K562 (cell line): ENCODE results near the gene SFXN3. TPM values are rescaled to one million over a fixed set of nuclear protein-coding genes. Genes with fewer than 3 reads are reported as not detected.
A peak's percentile ranks its signal among the peaks of the same experiment; 100 is the strongest.

Experiments
- ATF7 ChIP-seq: fragments of 450-650 bp; IDR thresholded peaks from 2 replicates; pipeline ENCODE4 v1.7.1; 2014; ENCODE audit warnings: mild to moderate bottlenecking, moderate library complexity
- CBX3 ChIP-seq, 2 experiments: IDR thresholded peaks; 1 replicate in 1 of 2; 2 replicates in 1 of 2; pipeline ENCODE4 v1.6.1; 2012; ENCODE audit warnings: inconsistent platforms in 2 of 2, low read length in 2 of 2, borderline replicate concordance in 1 of 2, control low read depth in 1 of 2
- DDX20 ChIP-seq: fragments of 450-650 bp; IDR thresholded peaks from 2 replicates; pipeline ENCODE4 v1.6.1; 2016; ENCODE audit warnings: missing genetic modification characterization, low read depth, mild to moderate bottlenecking, missing compliant biosample characterization, moderate library complexity
- E2F8 ChIP-seq: fragments of 450-650 bp; IDR thresholded peaks from 2 replicates; pipeline ENCODE4 v1.7.1; 2018; ENCODE audit warnings: mild to moderate bottlenecking, low read depth; ENCODE audit not compliant: partially characterized antibody
- ELF1 ChIP-seq: fragments of 200-800 bp; sonication (Bioruptor generic); IDR thresholded peaks from 2 replicates; pipeline ENCODE4 v1.6.1; 2016; ENCODE audit warnings: missing genetic modification characterization, missing compliant biosample characterization
- GABPB1 ChIP-seq: sonication (generic); formaldehyde crosslinking; IDR thresholded peaks from 2 replicates; pipeline ENCODE4 v1.8.0; 2022; ENCODE audit warnings: mild to moderate bottlenecking, missing genetic modification reagents
- HBP1 ChIP-seq: fragments of 450-650 bp; formaldehyde crosslinking; IDR thresholded peaks from 2 replicates; pipeline ENCODE4 v1.4.0; 2022; ENCODE audit warnings: missing genetic modification characterization
- HDAC1 ChIP-seq, 2 experiments: fragments of 450-650 bp; IDR thresholded peaks; 2 replicates each; pipeline ENCODE4 v1.6.1; 2016 to 2017; ENCODE audit warnings: inconsistent platforms in 1 of 2, mild to moderate bottlenecking in 1 of 2, moderate library complexity in 1 of 2
- MAZ ChIP-seq, 2 experiments: fragments of 450-650 bp in 1 of 2; sonication (generic) in 1 of 2; formaldehyde crosslinking; IDR thresholded peaks in 1 of 2; conservative IDR thresholded peaks in 1 of 2; 2 replicates each; pipeline versions ENCODE4 v1.4.0 to v1.5.0; 2020; ENCODE audit warnings: mild to moderate bottlenecking in 1 of 2, missing genetic modification reagents in 1 of 2
- MTA3 ChIP-seq: fragments of 450-650 bp; formaldehyde crosslinking; IDR thresholded peaks from 2 replicates; pipeline ENCODE4 v1.6.1; 2017; ENCODE audit warnings: mild to moderate bottlenecking, borderline replicate concordance
- NKRF ChIP-seq: fragments of 450-650 bp; IDR thresholded peaks from 2 replicates; pipeline ENCODE4 v1.6.1; 2016; ENCODE audit warnings: borderline replicate concordance
- NR1H2 ChIP-seq: sonication (generic); formaldehyde crosslinking; IDR thresholded peaks from 2 replicates; pipeline ENCODE4 v1.4.0; 2020; ENCODE audit warnings: mild to moderate bottlenecking, missing genetic modification reagents
- POLR2H ChIP-seq: IDR thresholded peaks from 2 replicates; pipeline ENCODE4 v1.6.1; 2016; ENCODE audit warnings: missing genetic modification characterization, low read depth, mild to moderate bottlenecking, control low read depth, missing compliant biosample characterization, moderate library complexity
- SRSF3 ChIP-seq: fragments of 200-400 bp; formaldehyde crosslinking; IDR thresholded peaks from 2 replicates; pipeline ENCODE4 v1.6.1; 2016; ENCODE audit warnings: mild to moderate bottlenecking, low read length, moderate library complexity; ENCODE audit not compliant: insufficient read depth
- UBTF ChIP-seq, 2 experiments: IDR thresholded peaks; 2 replicates each; pipeline ENCODE4 v1.6.1; 2012; ENCODE audit warnings: improper control_type of control experiment in 2 of 2, low read depth in 2 of 2, low read length in 2 of 2, borderline replicate concordance in 1 of 2
- ZFX ChIP-seq: sonication (generic); formaldehyde crosslinking; IDR thresholded peaks from 2 replicates; pipeline ENCODE4 v1.8.0; 2022; ENCODE audit warnings: mild to moderate bottlenecking, missing genetic modification reagents, moderate library complexity
- ZNF143 ChIP-seq: sonication (generic); formaldehyde crosslinking; IDR thresholded peaks from 2 replicates; pipeline ENCODE4 v1.9.0; 2022; ENCODE audit warnings: mild to moderate bottlenecking, missing genetic modification reagents
- ZNF76 ChIP-seq: fragments of 250-450 bp; sonication (Bioruptor Pico); IDR thresholded peaks from 2 replicates; pipeline ENCODE4 v1.4.0; 2020; ENCODE audit warnings: mild to moderate bottlenecking, moderate library complexity, borderline replicate concordance
- polyA plus RNA-seq, 8 experiments: library from polyadenylated mRNA; depleted of rRNA in 4 of 8; stranded (reverse) in 5 of 8; unstranded in 3 of 8; fragments of >200 nt; fragmentation: Nextera tagmentation in 2 of 8; fragmentation: Illumina TruSeq in 1 of 8; extraction: Ambion mirVana in 2 of 8; extraction: Trizol in 1 of 8; gene quantifications; 2 replicates each; pipeline versions ENCODE4 v1.2.1 to v1.2.3, GENCODE V29; 2011 to 2014; ENCODE audit warnings: inconsistent platforms in 1 of 8, missing spikeins in 1 of 8
- total RNA-seq, 7 experiments: library from RNA; depleted of rRNA in 6 of 7; stranded (reverse); fragments of >200 nt in 6 of 7; fragmentation: Illumina TruSeq in 2 of 7; extraction: Trizol in 2 of 7; gene quantifications; 2 replicates each; pipeline versions ENCODE4 v1.2.1 to v1.2.3, GENCODE V29; 2011 to 2021; ENCODE audit warnings: low replicate concordance in 1 of 7

Gene SFXN3
- total and polyA plus RNA-seq, 9 of the 15 experiments (the other 6 are each of a cell fraction or from before 2014, with no cell fraction given), result 0.24 to 4.6 (median 0.86) TPM

- TF ChIP-seq NKRF (no peak; the same call in 1 of the 2 replicates), POLR2H (tag) (peak; percentile 71), MAZ (CRISPR knock-in tag; conservative IDR thresholded peaks at IDR 0.05 in 1 of 2, IDR thresholded peaks at IDR 0.05 in 1 of 2) (0 out of 4 replicates have a peak, but pooled peaks of 1 of the 2 experiments have one; percentile 23), ELF1 (peak; percentile 74), E2F8 (no peak), HDAC1 (IDR thresholded peaks at IDR 0.05) (peak in 1 of 2 experiments; percentile 12; a peak in 1 of 4 replicates), NR1H2 (no peak), UBTF (IDR thresholded peaks at IDR 0.05; ENCODE audit: borderline replicate concordance in 1 of 2, low read depth in 2 of 2, low read length in 2 of 2) (no peak), ZNF76 (no peak), SRSF3 (no peak), ZNF143 (CRISPR knock-in tag) (no peak), ATF7 (peak; percentile 33; the same call in 1 of the 2 replicates), HBP1 (0 out of 2 replicates have a peak, but pooled peaks have one; percentile 35), MTA3 (0 out of 2 replicates have a peak, but pooled peaks have one; percentile 28), ZFX (CRISPR knock-in tag) (peak; percentile 21; the same call in 1 of the 2 replicates), DDX20 (tag) (no peak), GABPB1 (CRISPR knock-in tag) (peak; percentile 52), CBX3 (IDR thresholded peaks at IDR 0.05; ENCODE audit: borderline replicate concordance in 1 of 2, low read length in 2 of 2) (0 out of 3 replicates have a peak, but pooled peaks of 1 of the 2 experiments have one; percentile 23)
Measured at GRCh38 chr10:101042667-101043362, 11.8 kb downstream of the SFXN3 start (continued).
